NB4 (cell line): Measurements from ENCODE around the gene LTBP1.

ENCODE experiments used
- DNase-seq: peaks from one replicate; pipeline ENCODE4 v3.0.0; 2010; ENCODE audit warnings: low read depth
- H3K4me3 ChIP-seq: one replicate; pipeline ENCODE4 v1.5.1; 2011; ENCODE audit warnings: mild to moderate bottlenecking, low read depth, low read length, moderate library complexity
- MYC ChIP-seq: IDR thresholded peaks from 2 replicates; pipeline ENCODE4 v1.6.1; 2011; ENCODE audit warnings: low read depth, low read length
- POLR2A ChIP-seq: IDR thresholded peaks from 2 replicates; pipeline ENCODE4 v1.6.1; 2011; ENCODE audit warnings: mild to moderate bottlenecking; ENCODE audit not compliant: insufficient read length; ENCODE audit errors: extremely low read depth
- TF ChIP-seq, protein P1 (sequence below): IDR thresholded peaks from one replicate; pipeline ENCODE4 v1.5.1; 2012; ENCODE audit warnings: low read depth, low read length
- TF ChIP-seq, protein P2 (sequence below): IDR thresholded peaks from 2 replicates; pipeline ENCODE4 v1.6.1; 2011; ENCODE audit warnings: low read depth, low read length

The LTBP1 gene

DNA sequence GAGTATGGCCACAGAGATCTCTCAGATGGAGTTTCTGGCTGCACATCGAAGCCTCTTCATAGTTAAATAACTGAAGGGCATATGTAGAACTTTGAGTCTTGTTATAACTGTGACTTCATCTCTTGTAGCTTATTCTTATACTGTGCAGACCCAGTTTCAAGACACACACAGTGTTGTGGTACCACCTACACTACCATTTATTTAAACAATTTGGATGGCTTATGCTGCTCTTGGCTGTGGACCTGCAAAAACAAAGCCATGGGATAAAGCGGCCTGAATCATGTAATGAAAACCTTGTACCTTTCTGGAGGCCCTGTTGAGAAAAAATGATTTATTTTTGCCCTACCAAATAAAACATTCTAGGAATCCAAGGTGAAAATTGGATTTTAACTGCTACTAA, 266.9 kb downstream of the LTBP1 start:
- no peak for TF ChIP-seq MYC
- TF ChIP-seq, protein P1, sequence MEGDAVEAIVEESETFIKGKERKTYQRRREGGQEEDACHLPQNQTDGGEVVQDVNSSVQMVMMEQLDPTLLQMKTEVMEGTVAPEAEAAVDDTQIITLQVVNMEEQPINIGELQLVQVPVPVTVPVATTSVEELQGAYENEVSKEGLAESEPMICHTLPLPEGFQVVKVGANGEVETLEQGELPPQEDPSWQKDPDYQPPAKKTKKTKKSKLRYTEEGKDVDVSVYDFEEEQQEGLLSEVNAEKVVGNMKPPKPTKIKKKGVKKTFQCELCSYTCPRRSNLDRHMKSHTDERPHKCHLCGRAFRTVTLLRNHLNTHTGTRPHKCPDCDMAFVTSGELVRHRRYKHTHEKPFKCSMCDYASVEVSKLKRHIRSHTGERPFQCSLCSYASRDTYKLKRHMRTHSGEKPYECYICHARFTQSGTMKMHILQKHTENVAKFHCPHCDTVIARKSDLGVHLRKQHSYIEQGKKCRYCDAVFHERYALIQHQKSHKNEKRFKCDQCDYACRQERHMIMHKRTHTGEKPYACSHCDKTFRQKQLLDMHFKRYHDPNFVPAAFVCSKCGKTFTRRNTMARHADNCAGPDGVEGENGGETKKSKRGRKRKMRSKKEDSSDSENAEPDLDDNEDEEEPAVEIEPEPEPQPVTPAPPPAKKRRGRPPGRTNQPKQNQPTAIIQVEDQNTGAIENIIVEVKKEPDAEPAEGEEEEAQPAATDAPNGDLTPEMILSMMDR = no peak
- TF ChIP-seq POLR2A = no peak
- TF ChIP-seq, protein P2, sequence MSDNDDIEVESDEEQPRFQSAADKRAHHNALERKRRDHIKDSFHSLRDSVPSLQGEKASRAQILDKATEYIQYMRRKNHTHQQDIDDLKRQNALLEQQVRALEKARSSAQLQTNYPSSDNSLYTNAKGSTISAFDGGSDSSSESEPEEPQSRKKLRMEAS = no peak
- H3K4me3 ChIP-seq = no peak overlapping the region
- DNase-seq = no peak

GRCh38 chr2:33214436-33214835, 267.7 kb downstream of the LTBP1 start:
- DNase-seq = no peak
- TF ChIP-seq MYC = no peak
- TF ChIP-seq POLR2A = no peak
- TF ChIP-seq, protein P1 = no peak
- TF ChIP-seq, protein P2 = no peak
- H3K4me3 ChIP-seq = no peak overlapping the region

GRCh38 chr2:33214857-33215256, 268.1 kb downstream of the LTBP1 start:
- TF ChIP-seq MYC (no peak), POLR2A (no peak)
- TF ChIP-seq, protein P1 = no peak
- TF ChIP-seq, protein P2 = no peak
- H3K4me3 ChIP-seq = no peak overlapping the region
- no peak for DNase-seq

- no peak overlapping the region for H3K4me3 ChIP-seq
- no peak for DNase-seq
- TF ChIP-seq, protein P1 = no peak
- TF ChIP-seq, protein P2 = no peak
- no peak for TF ChIP-seq POLR2A
- TF ChIP-seq MYC = no peak
Measured at GRCh38 chr2:33215299-33215698, 268.5 kb downstream of the LTBP1 start.

DNA sequence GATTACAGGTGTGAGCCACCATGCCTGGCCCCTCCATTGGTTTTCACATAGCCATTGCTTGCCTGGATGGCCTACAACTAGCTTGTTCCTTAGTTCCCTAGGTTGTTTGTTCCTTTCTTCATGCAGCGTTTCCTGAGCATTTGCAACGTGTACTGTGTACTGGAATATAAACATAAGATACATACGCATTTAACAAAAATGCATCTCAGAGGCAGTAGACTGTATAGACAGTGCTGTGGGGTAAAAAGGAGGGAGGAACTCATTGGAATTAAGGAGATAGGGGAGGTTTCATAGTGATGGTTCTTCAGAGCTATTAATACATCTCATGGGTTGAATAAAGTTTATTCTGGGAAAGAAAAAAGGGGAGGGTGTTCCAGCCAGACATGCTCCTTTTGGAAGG, 269.2 kb downstream of the LTBP1 start:
- no peak for DNase-seq
- no peak for TF ChIP-seq POLR2A
- TF ChIP-seq, protein P2 = no peak
- TF ChIP-seq, protein P1 = no peak
- no peak for TF ChIP-seq MYC
- no peak overlapping the region for H3K4me3 ChIP-seq

DNA sequence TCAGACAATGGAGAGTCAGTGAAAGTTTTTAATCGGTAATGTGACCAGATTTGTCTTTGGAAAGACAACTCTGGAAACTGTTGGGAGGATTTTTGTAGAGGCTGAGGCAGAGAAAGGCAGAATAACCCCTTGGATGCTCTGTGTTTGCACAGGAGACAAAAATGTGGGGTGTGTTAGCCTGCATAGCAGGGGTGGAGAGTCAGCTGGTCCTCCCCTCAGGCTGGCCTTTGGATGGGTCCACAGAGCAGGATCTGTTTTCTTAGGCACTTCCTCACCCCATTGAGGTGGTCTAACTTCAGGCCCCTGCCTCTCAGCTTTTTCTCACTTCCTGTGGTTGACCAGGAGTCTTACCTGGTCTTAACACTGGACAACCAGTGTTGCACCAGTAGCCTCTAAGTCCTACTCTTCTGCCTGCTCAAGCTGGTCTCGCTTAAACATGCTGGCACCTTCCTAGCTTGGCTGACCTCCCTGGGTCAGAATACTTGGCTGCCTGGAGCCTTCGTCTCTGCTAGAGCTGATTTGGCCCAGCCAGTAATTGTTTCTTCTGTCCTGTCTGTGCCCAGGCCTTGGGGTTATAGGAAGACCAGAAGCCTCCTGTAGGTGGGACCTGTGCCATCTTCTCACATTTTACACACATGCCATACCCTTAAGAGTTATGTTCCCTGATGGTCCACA, 269.9 kb downstream of the LTBP1 start:
- DNase-seq = no peak
- TF ChIP-seq, protein P1 = no peak
- no peak for TF ChIP-seq MYC
- no peak for TF ChIP-seq POLR2A
- TF ChIP-seq, protein P2 = no peak
- H3K4me3 ChIP-seq = no peak overlapping the region
